ENCODE data around the gene MON1B.

DNA sequence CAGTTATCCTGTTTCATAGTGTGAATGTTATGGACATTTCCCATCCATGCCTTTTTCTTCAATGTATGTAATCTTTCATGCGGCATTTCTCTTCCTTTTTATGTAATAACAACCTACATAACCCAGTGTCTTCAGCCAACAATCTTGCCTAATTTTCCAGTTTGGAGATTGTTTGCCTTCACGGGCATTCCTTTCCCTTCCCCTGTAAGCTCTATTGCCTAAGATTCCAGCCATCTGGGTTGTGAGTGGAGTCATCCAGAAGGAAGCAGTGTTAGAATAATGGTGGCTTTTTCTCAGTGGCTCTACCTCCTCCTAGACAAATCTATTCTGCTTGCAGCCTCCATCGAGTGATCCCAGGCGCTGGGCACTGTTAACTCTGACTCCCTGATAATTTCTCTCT, 30.5 kb downstream of the MON1B start:
- no peak for TF ChIP-seq ZNF565 (CRISPR knock-in tag; conservative IDR thresholded peaks at IDR 0.05; ENCODE audit: low read depth)
- TF ChIP-seq ISL1 (CRISPR knock-in tag; IDR thresholded peaks at IDR 0.05): no peak
- TF ChIP-seq CSDC2 (CRISPR knock-in tag; IDR thresholded peaks at IDR 0.05): no peak
- no peak for TF ChIP-seq ZFP30 (CRISPR knock-in tag; IDR thresholded peaks at IDR 0.05)
- TF ChIP-seq, protein P1, sequence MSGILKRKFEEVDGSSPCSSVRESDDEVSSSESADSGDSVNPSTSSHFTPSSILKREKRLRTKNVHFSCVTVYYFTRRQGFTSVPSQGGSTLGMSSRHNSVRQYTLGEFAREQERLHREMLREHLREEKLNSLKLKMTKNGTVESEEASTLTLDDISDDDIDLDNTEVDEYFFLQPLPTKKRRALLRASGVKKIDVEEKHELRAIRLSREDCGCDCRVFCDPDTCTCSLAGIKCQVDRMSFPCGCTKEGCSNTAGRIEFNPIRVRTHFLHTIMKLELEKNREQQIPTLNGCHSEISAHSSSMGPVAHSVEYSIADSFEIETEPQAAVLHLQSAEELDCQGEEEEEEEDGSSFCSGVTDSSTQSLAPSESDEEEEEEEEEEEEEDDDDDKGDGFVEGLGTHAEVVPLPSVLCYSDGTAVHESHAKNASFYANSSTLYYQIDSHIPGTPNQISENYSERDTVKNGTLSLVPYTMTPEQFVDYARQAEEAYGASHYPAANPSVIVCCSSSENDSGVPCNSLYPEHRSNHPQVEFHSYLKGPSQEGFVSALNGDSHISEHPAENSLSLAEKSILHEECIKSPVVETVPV (CRISPR knock-in tag; IDR thresholded peaks at IDR 0.05): no peak
- no peak for TF ChIP-seq OSR1 (CRISPR knock-in tag; IDR thresholded peaks at IDR 0.05)
- TF ChIP-seq RARB (CRISPR knock-in tag; IDR thresholded peaks at IDR 0.05): no peak
- TF ChIP-seq ESRRG (CRISPR knock-in tag; IDR thresholded peaks at IDR 0.05): no peak

All from SK-N-SH treated with all-trans-retinoic acid at 6 μM for 48 hours (cell line).